HEK293 (cell line): ENCODE results near the gene TUBB3.

Source experiments
- ATF2 ChIP-seq: fragments of 450-650 bp; formaldehyde crosslinking; IDR thresholded peaks from 2 replicates; pipeline ENCODE4 v1.5.1; 2016; ENCODE audit warnings: missing biosample characterization, missing genetic modification characterization, low read depth
- BCL11A ChIP-seq: fragments of 450-650 bp; formaldehyde crosslinking; IDR thresholded peaks from 2 replicates; pipeline ENCODE4 v1.5.1; 2016; ENCODE audit warnings: low read depth, missing biosample characterization, missing genetic modification characterization
- ELK4 ChIP-seq: IDR thresholded peaks from 2 replicates; pipeline ENCODE4 v1.6.1; 2011; ENCODE audit warnings: mild to moderate bottlenecking, low read depth, low read length, borderline replicate concordance
- GLIS1 ChIP-seq: fragments of 450-650 bp; formaldehyde crosslinking; IDR thresholded peaks from 2 replicates; pipeline ENCODE4 v1.5.1; 2016; ENCODE audit warnings: missing biosample characterization, missing genetic modification characterization
- HOXD13 ChIP-seq: sonication (generic); formaldehyde crosslinking; IDR thresholded peaks from 2 replicates; pipeline ENCODE4 v1.8.0; 2022; ENCODE audit warnings: missing genetic modification reagents, borderline replicate concordance
- KLF10 ChIP-seq: fragments of 450-650 bp; IDR thresholded peaks from 2 replicates; pipeline ENCODE4 v1.5.1; 2018; ENCODE audit warnings: missing biosample characterization, mild to moderate bottlenecking, missing genetic modification characterization
- RBAK ChIP-seq: fragments of 450-650 bp; formaldehyde crosslinking; IDR thresholded peaks from 2 replicates; pipeline ENCODE4 v1.5.1; 2016; ENCODE audit warnings: missing biosample characterization, missing genetic modification characterization
- SCRT2 ChIP-seq: fragments of 450-650 bp; formaldehyde crosslinking; IDR thresholded peaks from 2 replicates; pipeline ENCODE4 v1.5.1; 2016; ENCODE audit warnings: missing biosample characterization, missing genetic modification characterization
- TRIM28 ChIP-seq: IDR thresholded peaks from 2 replicates; pipeline ENCODE4 v1.6.1; 2011; ENCODE audit warnings: low read length, control low read depth, borderline replicate concordance
- ZBTB20 ChIP-seq: fragments of 450-650 bp; formaldehyde crosslinking; IDR thresholded peaks from 2 replicates; pipeline ENCODE4 v1.5.1; 2016; ENCODE audit warnings: missing biosample characterization, missing genetic modification characterization
- ZBTB6 ChIP-seq: fragments of 450-650 bp; formaldehyde crosslinking; IDR thresholded peaks from 2 replicates; pipeline ENCODE4 v1.5.1; 2017; ENCODE audit warnings: missing biosample characterization, missing genetic modification characterization
- ZFHX2 ChIP-seq: fragments of 450-650 bp; formaldehyde crosslinking; conservative IDR thresholded peaks from 2 replicates; pipeline ENCODE4 v1.5.1; 2016; ENCODE audit warnings: missing biosample characterization, missing genetic modification characterization
- ZIC2 ChIP-seq: fragments of 450-650 bp; formaldehyde crosslinking; IDR thresholded peaks from 2 replicates; pipeline ENCODE4 v1.5.1; 2016; ENCODE audit warnings: missing biosample characterization, missing genetic modification characterization
- ZNF146 ChIP-seq: fragments of 450-650 bp; formaldehyde crosslinking; IDR thresholded peaks from 2 replicates; pipeline ENCODE4 v1.5.1; 2016; ENCODE audit warnings: missing biosample characterization, missing genetic modification characterization
- ZNF23 ChIP-seq: fragments of 450-650 bp; formaldehyde crosslinking; IDR thresholded peaks from 2 replicates; pipeline ENCODE4 v1.5.1; 2016; ENCODE audit warnings: missing biosample characterization, missing genetic modification characterization, borderline replicate concordance
- ZNF26 ChIP-seq: fragments of 450-650 bp; formaldehyde crosslinking; IDR thresholded peaks from 2 replicates; pipeline ENCODE4 v1.5.1; 2016; ENCODE audit warnings: missing biosample characterization, missing genetic modification characterization
- ZNF302 ChIP-seq: fragments of 450-650 bp; formaldehyde crosslinking; IDR thresholded peaks from 2 replicates; pipeline ENCODE4 v1.5.1; 2016; ENCODE audit warnings: missing biosample characterization, missing genetic modification characterization, low read depth
- ZNF311 ChIP-seq: fragments of 450-650 bp; formaldehyde crosslinking; IDR thresholded peaks from 2 replicates; pipeline ENCODE4 v1.5.1; 2017; ENCODE audit warnings: missing biosample characterization, missing genetic modification characterization, borderline replicate concordance
- ZNF341 ChIP-seq: fragments of 450-650 bp; formaldehyde crosslinking; IDR thresholded peaks from 2 replicates; pipeline ENCODE4; 2016; ENCODE audit warnings: low read depth, missing biosample characterization, missing genetic modification characterization
- ZNF362 ChIP-seq: fragments of 450-650 bp; formaldehyde crosslinking; IDR thresholded peaks from 2 replicates; pipeline ENCODE4 v1.5.1; 2016; ENCODE audit warnings: missing biosample characterization, missing genetic modification characterization
- ZNF398 ChIP-seq: fragments of 450-650 bp; formaldehyde crosslinking; IDR thresholded peaks from 2 replicates; pipeline ENCODE4 v1.5.1; 2017; ENCODE audit warnings: missing biosample characterization, missing genetic modification characterization
- ZNF48 ChIP-seq: fragments of 450-650 bp; formaldehyde crosslinking; IDR thresholded peaks from 2 replicates; pipeline ENCODE4 v1.5.1; 2016; ENCODE audit warnings: missing biosample characterization, missing genetic modification characterization
- ZNF510 ChIP-seq: fragments of 450-650 bp; formaldehyde crosslinking; IDR thresholded peaks from 2 replicates; pipeline ENCODE4 v1.5.1; 2018; ENCODE audit warnings: mild to moderate bottlenecking, missing genetic modification characterization, missing biosample characterization; ENCODE audit not compliant: insufficient replicate concordance
- ZNF548 ChIP-seq: fragments of 450-650 bp; formaldehyde crosslinking; IDR thresholded peaks from 2 replicates; pipeline ENCODE4 v1.5.1; 2016; ENCODE audit warnings: missing biosample characterization, missing genetic modification characterization
- ZNF560 ChIP-seq: fragments of 450-650 bp; formaldehyde crosslinking; IDR thresholded peaks from 2 replicates; pipeline ENCODE4 v1.5.1; 2017; ENCODE audit warnings: missing biosample characterization, missing genetic modification characterization, borderline replicate concordance
- ZNF626 ChIP-seq: fragments of 450-650 bp; sonication (Bioruptor Pico); formaldehyde crosslinking; IDR thresholded peaks from 2 replicates; pipeline ENCODE4 v1.5.1; 2018; ENCODE audit warnings: missing biosample characterization, missing genetic modification characterization, inconsistent platforms
- ZNF654 ChIP-seq: fragments of 450-650 bp; formaldehyde crosslinking; IDR thresholded peaks from 2 replicates; pipeline ENCODE4 v1.5.1; 2016; ENCODE audit warnings: low read depth, missing biosample characterization, missing genetic modification characterization
- ZNF704 ChIP-seq: fragments of 450-650 bp; formaldehyde crosslinking; IDR thresholded peaks from 2 replicates; pipeline ENCODE4 v1.5.1; 2016; ENCODE audit warnings: missing biosample characterization, missing genetic modification characterization
- ZNF768 ChIP-seq: fragments of 450-650 bp; formaldehyde crosslinking; IDR thresholded peaks from 2 replicates; pipeline ENCODE4 v1.5.1; 2018; ENCODE audit warnings: missing biosample characterization, mild to moderate bottlenecking, missing genetic modification characterization
- ZNF776 ChIP-seq: fragments of 450-650 bp; formaldehyde crosslinking; IDR thresholded peaks from 2 replicates; pipeline ENCODE4 v1.5.0; 2017; ENCODE audit warnings: missing biosample characterization, missing genetic modification characterization, borderline replicate concordance
- ZNF837 ChIP-seq: fragments of 450-650 bp; formaldehyde crosslinking; IDR thresholded peaks from 2 replicates; pipeline ENCODE4 v1.5.1; 2016; ENCODE audit warnings: missing biosample characterization, missing genetic modification characterization

TUBB3 gene

GRCh38 chr16:89917773-89918452 lies 5.2 kb upstream of the TUBB3 start (continued):
- no peak for TF ChIP-seq ZNF26 (tag by site-specific recombination)
- TF ChIP-seq RBAK (tag by site-specific recombination): no peak
- TF ChIP-seq ZIC2 (tag by site-specific recombination): peak; percentile 100
- no peak for TF ChIP-seq ELK4
- no peak for TF ChIP-seq KLF10 (tag by site-specific recombination)
- TF ChIP-seq GLIS1 (tag by site-specific recombination): peak; percentile 90
- no peak; the same call in 1 of the 2 replicates for TF ChIP-seq BCL11A (tag by site-specific recombination)
- no peak for TF ChIP-seq ZNF626 (tag by site-specific recombination)
- peak; percentile 66 for TF ChIP-seq ZFHX2
- TF ChIP-seq ZNF48 (tag by site-specific recombination): no peak
- TF ChIP-seq TRIM28: 0 out of 2 replicates have a peak, but pooled peaks have one; percentile 47
- TF ChIP-seq ZNF398: peak; percentile 57; the same call in 1 of the 2 replicates
- TF ChIP-seq ZNF341 (tag by site-specific recombination): peak; percentile 82
- TF ChIP-seq SCRT2 (tag by site-specific recombination): peak; percentile 47
- TF ChIP-seq ZNF654 (tag by site-specific recombination): no peak
- TF ChIP-seq ZNF311 (tag by site-specific recombination): no peak
- TF ChIP-seq ZNF146 (tag by site-specific recombination): no peak
- no peak for TF ChIP-seq ZNF23
- no peak for TF ChIP-seq ZNF837
- TF ChIP-seq HOXD13 (CRISPR knock-in tag): 0 out of 2 replicates have a peak, but pooled peaks have one; percentile 37
- TF ChIP-seq ATF2 (tag by site-specific recombination): no peak
- no peak for TF ChIP-seq ZNF776 (tag by site-specific recombination)
- peak; percentile 100 for TF ChIP-seq ZBTB20 (tag by site-specific recombination)
- no peak for TF ChIP-seq ZNF302 (tag by site-specific recombination)
- TF ChIP-seq ZNF362 (tag by site-specific recombination): no peak
- no peak for TF ChIP-seq ZNF548 (tag by site-specific recombination)
- TF ChIP-seq ZNF704 (tag by site-specific recombination): no peak
- no peak for TF ChIP-seq ZNF510 (tag by site-specific recombination)
- peak; percentile 4; the same call in 1 of the 2 replicates for TF ChIP-seq ZNF768
- TF ChIP-seq ZBTB6: no peak
- no peak for TF ChIP-seq ZNF560 (tag by site-specific recombination)
